Measurements from ENCODE around the gene PLA2G6.

Gene PLA2G6

DNA sequence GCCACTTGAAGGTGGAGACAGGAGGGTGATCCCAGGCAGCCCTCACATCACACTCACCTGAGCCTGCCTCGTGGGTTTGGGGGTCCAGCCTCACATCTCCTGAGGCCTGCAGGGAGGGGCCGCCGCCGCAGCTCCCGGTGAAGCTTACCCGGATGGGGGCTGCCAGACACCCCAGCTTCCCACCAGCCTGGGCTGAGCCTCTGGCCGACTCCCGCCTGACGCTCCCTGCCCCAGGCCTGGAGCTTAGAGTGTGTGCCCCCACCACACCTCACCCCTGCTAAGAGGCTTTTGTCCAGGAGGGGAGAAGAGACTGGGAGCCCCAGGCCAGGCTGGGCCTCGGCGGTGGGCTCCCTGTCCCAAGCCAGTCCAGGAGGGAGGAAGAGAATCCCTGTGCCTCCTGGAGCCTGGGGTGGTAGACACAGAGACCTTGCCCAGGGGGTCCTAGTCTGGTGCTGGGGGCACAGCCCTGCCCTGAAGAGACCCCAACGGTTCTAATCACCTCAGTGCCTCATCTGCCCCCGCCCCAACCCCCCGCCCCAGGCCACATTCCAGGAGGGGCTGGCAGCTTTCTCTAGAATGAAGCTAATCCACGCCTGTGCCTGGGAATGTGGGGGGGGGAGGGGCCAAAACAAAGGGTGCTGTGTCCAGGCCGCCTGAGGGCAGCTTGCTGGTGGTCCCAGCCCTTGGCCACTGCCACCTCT, 97.5 kb downstream of the PLA2G6 start, which contains the start of gene SLC16A8:
SLC16A8 (minus strand) TSS at position 254 of the 701 bp plus-strand sequence. CDS start 1,311 bp downstream, outside the sequence.
- TF ChIP-seq, protein P1, sequence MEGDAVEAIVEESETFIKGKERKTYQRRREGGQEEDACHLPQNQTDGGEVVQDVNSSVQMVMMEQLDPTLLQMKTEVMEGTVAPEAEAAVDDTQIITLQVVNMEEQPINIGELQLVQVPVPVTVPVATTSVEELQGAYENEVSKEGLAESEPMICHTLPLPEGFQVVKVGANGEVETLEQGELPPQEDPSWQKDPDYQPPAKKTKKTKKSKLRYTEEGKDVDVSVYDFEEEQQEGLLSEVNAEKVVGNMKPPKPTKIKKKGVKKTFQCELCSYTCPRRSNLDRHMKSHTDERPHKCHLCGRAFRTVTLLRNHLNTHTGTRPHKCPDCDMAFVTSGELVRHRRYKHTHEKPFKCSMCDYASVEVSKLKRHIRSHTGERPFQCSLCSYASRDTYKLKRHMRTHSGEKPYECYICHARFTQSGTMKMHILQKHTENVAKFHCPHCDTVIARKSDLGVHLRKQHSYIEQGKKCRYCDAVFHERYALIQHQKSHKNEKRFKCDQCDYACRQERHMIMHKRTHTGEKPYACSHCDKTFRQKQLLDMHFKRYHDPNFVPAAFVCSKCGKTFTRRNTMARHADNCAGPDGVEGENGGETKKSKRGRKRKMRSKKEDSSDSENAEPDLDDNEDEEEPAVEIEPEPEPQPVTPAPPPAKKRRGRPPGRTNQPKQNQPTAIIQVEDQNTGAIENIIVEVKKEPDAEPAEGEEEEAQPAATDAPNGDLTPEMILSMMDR (IDR thresholded peaks at IDR 0.05; ENCODE audit: low read depth, low read length, missing control alignments): no peak
- no peak for DNase-seq (ENCODE audit: extremely low read depth, low read depth)
- no peak within 1 kb of the TSS for H3K4me3 ChIP-seq (replicated peaks; ENCODE audit: low read depth, low read length)

DNA sequence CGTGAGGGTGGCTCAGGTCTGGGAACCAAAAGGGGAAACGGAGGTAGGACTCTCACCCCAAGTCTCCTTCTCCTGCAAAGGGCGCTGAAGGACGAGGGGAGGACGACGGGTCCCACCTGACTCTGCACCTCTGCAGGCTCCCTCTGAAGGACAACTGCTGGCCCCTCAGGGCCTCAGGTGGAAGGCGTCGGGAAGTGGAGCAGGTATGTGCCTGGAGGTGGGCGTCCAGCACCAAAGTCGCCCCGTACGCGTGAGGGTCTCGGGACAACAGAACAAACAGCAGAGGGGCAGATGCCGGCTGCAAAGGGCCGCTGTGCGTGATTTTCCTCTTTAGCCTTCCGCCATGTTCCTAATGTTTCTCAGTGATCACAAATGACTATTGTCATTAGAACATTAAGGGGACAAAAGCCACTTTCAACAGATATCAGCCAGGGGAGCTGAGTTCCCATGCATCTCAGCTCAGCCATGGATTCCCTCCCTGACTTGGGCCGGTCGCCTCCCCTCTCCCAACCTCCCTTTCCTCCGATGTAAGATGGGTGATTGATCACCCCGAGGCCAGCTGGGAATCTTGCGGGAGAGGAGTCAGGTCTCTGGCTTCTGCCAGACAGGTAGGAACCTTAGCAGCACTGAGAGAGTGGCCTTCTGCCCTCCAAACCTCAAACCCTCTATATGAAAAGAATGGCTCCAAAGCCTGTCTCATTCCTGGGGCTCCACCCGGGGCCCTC, 98.5 kb downstream of the PLA2G6 start:
- no peak for DNase-seq (ENCODE audit: extremely low read depth, low read depth)
- no peak overlapping the region for H3K4me3 ChIP-seq (replicated peaks; ENCODE audit: low read depth, low read length)
- TF ChIP-seq, protein P1 (IDR thresholded peaks at IDR 0.05; ENCODE audit: low read depth, low read length, missing control alignments): no peak

DNA sequence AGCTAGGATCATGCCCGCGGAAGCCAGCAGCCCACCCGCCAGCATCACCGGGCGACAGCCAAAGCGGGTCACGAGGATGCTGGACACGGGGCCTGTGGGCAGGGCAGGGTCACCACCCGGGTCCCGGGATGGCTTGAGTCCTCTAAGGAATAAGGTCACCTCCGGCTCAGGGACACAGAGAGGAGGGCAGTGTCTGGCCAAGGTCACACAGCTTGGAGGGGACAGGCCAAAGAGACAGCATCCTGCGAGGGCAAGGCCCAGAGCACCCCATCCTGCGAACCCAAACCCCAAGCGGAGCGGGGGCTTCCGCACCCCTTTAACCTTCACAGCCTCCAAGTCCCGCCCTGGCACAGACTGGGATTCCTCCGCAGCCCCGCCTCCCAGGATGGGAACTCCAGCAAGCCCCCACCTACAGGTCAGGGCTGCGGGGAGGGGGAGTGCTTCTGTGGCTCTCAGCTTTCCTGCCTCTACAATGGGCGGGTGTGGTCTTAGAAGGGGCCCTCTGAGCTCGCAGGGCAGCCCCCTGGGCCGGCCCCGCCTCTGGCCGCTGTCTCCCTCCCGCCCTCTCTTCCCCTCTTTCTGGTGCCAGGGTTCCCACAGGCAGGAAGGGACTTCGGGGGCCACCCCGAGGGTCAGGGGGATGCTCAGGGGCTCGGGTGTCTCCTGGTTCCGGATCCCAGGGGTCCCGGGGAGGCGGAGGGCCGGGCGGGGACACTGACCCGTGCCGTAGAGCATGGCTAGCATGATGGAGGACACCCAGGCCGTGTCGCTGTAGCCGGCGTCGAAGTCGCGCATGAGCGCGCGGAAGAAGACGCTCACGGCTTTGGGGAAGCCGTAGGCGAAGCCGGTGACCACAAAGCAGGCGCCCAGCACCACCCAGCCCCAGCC, 99.4 kb downstream of the PLA2G6 start:
- DNase-seq (ENCODE audit: extremely low read depth, low read depth): no peak
- H3K4me3 ChIP-seq (replicated peaks; ENCODE audit: low read depth, low read length): no peak overlapping the region
- TF ChIP-seq, protein P1 (IDR thresholded peaks at IDR 0.05; ENCODE audit: low read depth, low read length, missing control alignments): no peak

DNA sequence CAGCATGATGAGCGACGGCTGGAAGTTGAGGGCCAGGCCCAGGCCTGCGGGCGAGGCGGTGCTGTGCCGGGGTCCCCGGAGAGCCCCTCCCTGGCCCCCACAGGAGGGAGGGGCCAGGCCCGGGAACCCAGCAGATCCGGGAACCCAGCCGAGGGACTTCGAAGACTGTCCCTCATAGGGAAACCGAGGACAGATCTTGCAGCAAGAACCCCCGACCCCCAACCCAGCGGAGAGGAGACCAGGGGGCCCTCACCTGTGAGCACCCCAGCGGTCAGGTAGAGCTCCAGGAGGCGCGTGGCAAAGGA, 100.0 kb downstream of the PLA2G6 start:
- no peak for DNase-seq (ENCODE audit: extremely low read depth, low read depth)
- TF ChIP-seq, protein P1 (IDR thresholded peaks at IDR 0.05; ENCODE audit: low read depth, low read length, missing control alignments): no peak
- H3K4me3 ChIP-seq (replicated peaks; ENCODE audit: low read depth, low read length): no peak overlapping the region

DNA sequence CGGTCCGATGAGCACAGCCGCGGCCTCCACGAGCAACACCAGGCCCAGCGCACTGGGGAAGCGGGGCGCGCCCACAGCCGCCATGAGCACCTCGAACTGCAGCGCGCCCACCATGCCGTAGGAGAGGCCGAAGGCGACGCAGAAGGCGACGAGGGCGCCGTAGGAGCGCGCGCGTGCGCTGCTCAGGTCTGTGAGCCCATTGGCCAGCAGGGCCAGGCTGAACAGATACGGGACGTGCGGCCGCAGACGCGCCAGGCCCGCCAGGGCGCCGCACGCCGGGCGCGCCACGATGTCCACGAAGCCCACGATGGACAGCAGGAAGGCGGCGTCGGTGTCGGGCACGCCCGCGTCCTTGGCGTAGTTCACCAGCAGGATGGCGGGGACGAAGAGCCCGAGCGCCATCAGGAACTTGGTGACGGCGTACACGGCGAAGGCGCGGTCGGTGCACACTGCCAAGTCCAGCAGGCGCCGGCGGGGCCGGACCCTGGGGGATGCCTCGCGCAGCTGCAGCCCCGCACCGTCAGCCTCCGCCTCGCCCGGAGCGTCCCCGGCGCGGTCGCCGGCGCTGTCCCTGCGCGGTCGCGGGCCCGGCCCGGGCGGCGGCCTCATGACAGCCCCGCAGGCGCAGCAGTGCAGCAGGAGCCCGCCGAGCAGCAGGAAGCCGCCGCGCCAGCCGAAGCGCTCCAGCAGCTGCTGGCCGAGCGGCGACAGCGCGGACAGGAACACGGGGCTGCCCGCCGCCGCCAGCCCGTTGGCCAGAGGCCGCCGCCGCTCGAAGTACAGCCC, 100.6 kb downstream of the PLA2G6 start:
- no peak for DNase-seq (ENCODE audit: extremely low read depth, low read depth)
- TF ChIP-seq, protein P1 (IDR thresholded peaks at IDR 0.05; ENCODE audit: low read depth, low read length, missing control alignments): peak; percentile 3
- peak overlapping the region; percentile 7; the same call in 1 of the 2 replicates for H3K4me3 ChIP-seq (replicated peaks; ENCODE audit: low read depth, low read length)

DNA sequence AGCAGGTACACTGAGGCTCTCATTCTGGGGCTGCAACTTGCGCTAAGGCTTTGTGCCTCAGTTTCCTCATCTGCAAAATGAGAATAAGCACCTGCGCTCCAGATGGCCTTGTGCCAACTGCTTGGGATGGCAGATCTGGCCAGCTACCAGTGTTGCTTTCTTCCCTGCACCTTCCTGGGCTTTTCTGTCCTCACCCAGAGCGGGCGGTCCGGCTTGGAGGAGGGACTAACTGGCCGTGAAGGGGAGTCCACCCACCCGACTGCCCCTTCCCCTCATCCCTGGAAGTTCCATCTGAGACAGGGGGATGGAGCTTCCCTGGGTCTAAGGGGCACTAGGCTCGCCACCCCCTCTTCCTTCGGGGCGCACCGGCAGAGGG, 101.2 kb downstream of the PLA2G6 start:
- DNase-seq (ENCODE audit: extremely low read depth, low read depth): no peak
- H3K4me3 ChIP-seq (replicated peaks; ENCODE audit: low read depth, low read length): peak overlapping the region; percentile 7; the same call in 1 of the 2 replicates
- TF ChIP-seq, protein P1 (IDR thresholded peaks at IDR 0.05; ENCODE audit: low read depth, low read length, missing control alignments): no peak
